IPS-NIHi7 (cell line): Measurements from ENCODE around the gene COMT.
A peak's percentile ranks its signal among the peaks of the same experiment; 100 is the strongest.
"Not testable (repeated sequence)": the region's sequence is repeated elsewhere in the genome, so short reads cannot be mapped to it uniquely, and the experiment has no call there.

ENCODE experiments used
- DNase-seq: peaks from one replicate; pipeline ENCODE4 v3.0.0; 2012; ENCODE audit warnings: mixed read lengths; ENCODE audit errors: extremely low spot score

COMT gene

GRCh38 chr22:19929586-19930550, 11.7 kb upstream of the COMT start:
- peak; percentile 5 for DNase-seq

GRCh38 chr22:19930551-19931486, 10.8 kb upstream of the COMT start:
- peak; percentile 4 for DNase-seq

- no peak for DNase-seq
These were observed 10.1 kb upstream of the COMT start for GRCh38 chr22:19931514-19931913.

GRCh38 chr22:19932367-19933206, 9.0 kb upstream of the COMT start:
- peak; percentile 5 for DNase-seq

GRCh38 chr22:19933341-19934241, 8.0 kb upstream of the COMT start:
- peak; percentile 5 for DNase-seq

- not testable (repeated sequence) for DNase-seq
These were observed 6.4 kb upstream of the COMT start for GRCh38 chr22:19935123-19935718.

GRCh38 chr22:19936513-19936912, 5.1 kb upstream of the COMT start:
- DNase-seq: no peak

GRCh38 chr22:19937616-19938473, 3.7 kb upstream of the COMT start:
- no peak for DNase-seq

- no peak for DNase-seq
These were observed 822 bp upstream of the COMT start for GRCh38 chr22:19940536-19941364.

GRCh38 chr22:19942157-19943081, 847 bp downstream of the COMT start:
- DNase-seq: no peak

- peak; percentile 41 for DNase-seq
These were observed 1.8 kb downstream of the COMT start for GRCh38 chr22:19943082-19944026.

GRCh38 chr22:19948057-19948760, 6.6 kb downstream of the COMT start:
- DNase-seq: no peak

- no peak for DNase-seq
These were observed 9.8 kb downstream of the COMT start for GRCh38 chr22:19951346-19951745.

- no peak for DNase-seq
These were observed 13.9 kb downstream of the COMT start for GRCh38 chr22:19955241-19956128.
